ENCODE results near the gene HOGA1.
A peak's percentile ranks its signal among the peaks of the same experiment; 100 is the strongest.

Gene HOGA1

GRCh38 chr10:97580421-97581367 lies 3.5 kb upstream of the HOGA1 start:
- DNase-seq = no peak

- no peak for DNase-seq
Observed at GRCh38 chr10:97582169-97582568, 2.0 kb upstream of the HOGA1 start.

- no peak for DNase-seq
Observed at GRCh38 chr10:97583476-97583875, 713 bp upstream of the HOGA1 start.

GRCh38 chr10:97584798-97585438 lies 729 bp downstream of the HOGA1 start:
- DNase-seq = no peak

- no peak for DNase-seq
Observed at GRCh38 chr10:97585439-97585811, 1.2 kb downstream of the HOGA1 start.

GRCh38 chr10:97587183-97587582 lies 3.0 kb downstream of the HOGA1 start:
- DNase-seq = no peak

- no peak for DNase-seq
Observed at GRCh38 chr10:97589479-97589878, 5.3 kb downstream of the HOGA1 start, which contains the start of gene C10orf62. Gene C10orf62, plus strand, starts transcription at chr10:97589721. Its CDS starts 177 bp downstream, at chr10:97589898.

GRCh38 chr10:97590082-97590747 lies 6.0 kb downstream of the HOGA1 start:
- DNase-seq = no peak

GRCh38 chr10:97590748-97591495 lies 6.7 kb downstream of the HOGA1 start:
- DNase-seq = no peak

- no peak for DNase-seq
Observed at GRCh38 chr10:97593421-97593820, 9.2 kb downstream of the HOGA1 start.

GRCh38 chr10:97596101-97597082 lies 12.2 kb downstream of the HOGA1 start:
- peak; percentile 62 for DNase-seq

- DNase-seq = no peak
Observed at GRCh38 chr10:97597778-97598177, 13.6 kb downstream of the HOGA1 start.

GRCh38 chr10:97598407-97599271 lies 14.4 kb downstream of the HOGA1 start:
- no peak for DNase-seq

GRCh38 chr10:97599272-97599619 lies 15.1 kb downstream of the HOGA1 start:
- no peak for DNase-seq

GRCh38 chr10:97600616-97601015 lies 16.4 kb downstream of the HOGA1 start:
- no peak for DNase-seq

- DNase-seq = no peak
Observed at GRCh38 chr10:97601268-97602215, 17.4 kb downstream of the HOGA1 start.

GRCh38 chr10:97607095-97607636 lies 23.0 kb downstream of the HOGA1 start:
- DNase-seq = no peak

GRCh38 chr10:97608991-97609561 lies 24.9 kb downstream of the HOGA1 start:
- peak; percentile 27 for DNase-seq

- DNase-seq = no peak
Observed at GRCh38 chr10:97611473-97611872, 27.3 kb downstream of the HOGA1 start.
